ENCODE results near the gene CAVIN2. TPM values are rescaled to one million over a fixed set of nuclear protein-coding genes. Genes with fewer than 3 reads are reported as not detected.
"Not testable (repeated sequence)": the region's sequence is repeated elsewhere in the genome, so short reads cannot be mapped to it uniquely, and the experiment has no call there.

CAVIN2 gene
- total and polyA plus RNA-seq, 2 experiments from 2014 or later = 0.74 to 1.0 TPM

DNA sequence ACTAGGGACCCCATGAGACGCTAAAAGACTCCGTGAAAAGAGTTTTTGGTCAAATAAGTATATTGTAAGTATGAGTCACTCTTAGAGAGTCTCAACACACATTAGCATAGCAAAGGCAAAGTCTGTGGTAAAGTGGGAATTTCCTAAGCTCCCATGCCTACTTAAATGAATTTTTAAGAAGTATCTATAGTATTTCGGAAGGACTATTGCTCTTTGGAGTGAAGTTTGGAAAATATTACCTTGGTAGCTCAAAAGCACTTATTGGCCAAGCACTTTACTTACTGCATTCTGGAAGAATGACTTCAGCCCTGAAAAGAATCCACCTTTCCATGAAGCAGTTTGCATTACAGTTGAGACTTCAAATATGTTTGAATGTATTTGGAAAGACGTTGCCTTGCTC lies 57.1 kb downstream of the CAVIN2 start:
- Histone ChIP-seq H3K36me3 (no peaks in the 10 kb centered on the region), H3K27me3 (no peaks in the 10 kb centered on the region), H3K4me3 (no peak overlapping the region), H3K27ac (no peak overlapping the region), H3K9me3 (ENCODE audit: low read depth) (no peaks in the 10 kb centered on the region), H3K4me1 (ENCODE audit: low read depth) (peaks cover 17% of the 10 kb centered on the region)
- DNase-seq (ENCODE audit: low read depth in 1 of 2, low spot score in 1 of 2) = peak in 1 of 2 donors; percentile 47
- TF ChIP-seq, protein P1, sequence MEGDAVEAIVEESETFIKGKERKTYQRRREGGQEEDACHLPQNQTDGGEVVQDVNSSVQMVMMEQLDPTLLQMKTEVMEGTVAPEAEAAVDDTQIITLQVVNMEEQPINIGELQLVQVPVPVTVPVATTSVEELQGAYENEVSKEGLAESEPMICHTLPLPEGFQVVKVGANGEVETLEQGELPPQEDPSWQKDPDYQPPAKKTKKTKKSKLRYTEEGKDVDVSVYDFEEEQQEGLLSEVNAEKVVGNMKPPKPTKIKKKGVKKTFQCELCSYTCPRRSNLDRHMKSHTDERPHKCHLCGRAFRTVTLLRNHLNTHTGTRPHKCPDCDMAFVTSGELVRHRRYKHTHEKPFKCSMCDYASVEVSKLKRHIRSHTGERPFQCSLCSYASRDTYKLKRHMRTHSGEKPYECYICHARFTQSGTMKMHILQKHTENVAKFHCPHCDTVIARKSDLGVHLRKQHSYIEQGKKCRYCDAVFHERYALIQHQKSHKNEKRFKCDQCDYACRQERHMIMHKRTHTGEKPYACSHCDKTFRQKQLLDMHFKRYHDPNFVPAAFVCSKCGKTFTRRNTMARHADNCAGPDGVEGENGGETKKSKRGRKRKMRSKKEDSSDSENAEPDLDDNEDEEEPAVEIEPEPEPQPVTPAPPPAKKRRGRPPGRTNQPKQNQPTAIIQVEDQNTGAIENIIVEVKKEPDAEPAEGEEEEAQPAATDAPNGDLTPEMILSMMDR (IDR thresholded peaks at IDR 0.05; ENCODE audit: low read depth, low read length) = no peak

DNA sequence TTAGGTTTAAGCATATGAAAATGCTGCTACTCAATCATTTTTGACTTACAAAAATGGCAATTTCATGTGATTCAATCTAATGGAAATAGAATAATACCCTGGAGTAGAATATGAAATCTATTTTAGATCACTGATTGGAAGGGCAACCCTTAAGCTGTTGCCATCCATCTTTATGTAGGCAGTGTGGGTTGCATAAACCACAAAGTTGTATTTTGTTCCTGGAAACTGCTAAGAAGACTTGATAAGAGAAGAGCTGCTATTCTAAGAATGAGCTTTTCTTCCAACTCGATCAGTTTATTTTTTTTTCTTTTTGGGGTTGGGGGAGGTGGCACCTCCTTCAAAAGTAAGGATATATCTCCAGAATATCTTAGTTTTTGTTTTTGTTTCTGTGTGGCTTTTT lies 60.2 kb downstream of the CAVIN2 start:
- Histone ChIP-seq H3K27ac (no peak overlapping the region), H3K4me1 (ENCODE audit: low read depth) (peaks cover 14% of the 10 kb centered on the region), H3K4me3 (no peak overlapping the region), H3K27me3 (no peaks in the 10 kb centered on the region), H3K9me3 (ENCODE audit: low read depth) (no peaks in the 10 kb centered on the region), H3K36me3 (no peaks in the 10 kb centered on the region)
- DNase-seq (ENCODE audit: low read depth in 1 of 2, low spot score in 1 of 2) = peak in 1 of 2 donors; percentile 55
- TF ChIP-seq, protein P1 (IDR thresholded peaks at IDR 0.05; ENCODE audit: low read depth, low read length) = no peak

DNA sequence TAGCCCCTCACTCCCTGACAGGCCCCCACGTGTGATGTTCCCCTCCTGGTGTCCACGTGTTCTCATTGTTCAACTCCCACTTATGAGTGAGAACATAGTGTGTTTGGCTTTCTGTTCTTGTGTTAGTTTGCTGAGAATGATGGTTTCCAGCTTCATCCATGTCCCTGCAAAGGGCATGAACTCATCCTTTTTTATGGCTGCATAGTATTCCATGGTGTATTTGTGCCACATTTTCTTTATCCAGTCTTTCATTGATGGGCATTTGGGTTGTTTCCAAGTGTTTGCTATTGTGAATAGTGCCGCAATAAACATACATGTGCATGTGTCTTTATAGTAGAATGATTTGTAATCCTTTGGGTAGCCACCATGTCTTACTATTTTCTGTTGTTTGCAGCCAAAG lies 61.2 kb downstream of the CAVIN2 start:
- not testable (repeated sequence) for H3K36me3 ChIP-seq; H3K27me3 ChIP-seq; H3K27ac ChIP-seq; H3K4me3 ChIP-seq; DNase-seq (ENCODE audit: low read depth in 1 of 2, low spot score in 1 of 2); H3K9me3 ChIP-seq (ENCODE audit: low read depth)
- H3K4me1 ChIP-seq (ENCODE audit: low read depth) = peaks cover 14% of the 10 kb centered on the region

Other genes starting within 250 kb of the CAVIN2 start
- 5.2 and 5.4 TPM in 2 replicates for gene NABP1, start 169.0 kb downstream of the CAVIN2 start, total RNA-seq
- gene NABP1, start 169.0 kb downstream of the CAVIN2 start, polyA plus RNA-seq = 1.2 and 8.7 TPM in 2 replicates

All from cardiac muscle cell (in vitro differentiated cells and primary cell).